ENCODE data around the gene CEL.

CEL gene

DNA sequence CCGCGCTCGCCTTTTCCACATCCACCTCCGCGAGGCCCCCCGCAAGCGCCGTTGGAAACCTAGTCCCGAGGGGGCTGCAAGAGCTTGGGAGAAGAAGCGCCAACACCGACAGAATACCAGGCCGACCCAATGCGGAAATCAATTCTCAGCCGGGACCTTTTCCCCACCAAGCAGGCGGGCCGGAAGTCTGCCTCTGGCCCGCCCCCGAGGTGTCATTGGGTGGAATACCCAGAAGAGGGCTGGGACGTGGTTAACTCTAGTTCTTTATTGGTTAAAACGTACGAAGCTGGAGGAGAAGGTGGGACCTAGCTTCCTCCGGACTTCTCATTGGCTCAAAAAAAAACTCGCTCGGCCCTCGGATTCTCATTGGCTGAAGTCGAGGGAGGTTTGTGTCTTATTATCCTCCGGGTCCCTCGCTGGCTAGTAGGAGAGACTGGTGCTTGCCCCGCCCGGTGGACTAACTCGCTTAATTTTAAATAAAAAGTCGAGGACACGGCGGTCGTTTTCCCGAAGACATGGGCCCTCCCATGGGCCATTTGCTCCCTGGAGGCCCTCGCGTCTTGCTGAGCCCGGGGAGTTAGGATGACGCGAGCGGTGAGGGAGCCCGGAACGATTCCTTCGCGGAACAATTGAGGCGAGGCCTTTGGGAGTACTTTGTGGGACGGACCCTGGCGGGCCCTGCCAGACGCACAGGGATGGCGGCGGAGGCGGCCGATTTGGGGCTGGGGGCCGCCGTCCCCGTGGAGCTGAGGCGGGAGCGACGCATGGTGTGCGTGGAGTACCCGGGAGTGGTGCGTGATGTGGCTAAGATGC is 31.3 kb upstream of the CEL start, which contains the start of gene GTF3C5 (continued):
- TF ChIP-seq, protein P1, sequence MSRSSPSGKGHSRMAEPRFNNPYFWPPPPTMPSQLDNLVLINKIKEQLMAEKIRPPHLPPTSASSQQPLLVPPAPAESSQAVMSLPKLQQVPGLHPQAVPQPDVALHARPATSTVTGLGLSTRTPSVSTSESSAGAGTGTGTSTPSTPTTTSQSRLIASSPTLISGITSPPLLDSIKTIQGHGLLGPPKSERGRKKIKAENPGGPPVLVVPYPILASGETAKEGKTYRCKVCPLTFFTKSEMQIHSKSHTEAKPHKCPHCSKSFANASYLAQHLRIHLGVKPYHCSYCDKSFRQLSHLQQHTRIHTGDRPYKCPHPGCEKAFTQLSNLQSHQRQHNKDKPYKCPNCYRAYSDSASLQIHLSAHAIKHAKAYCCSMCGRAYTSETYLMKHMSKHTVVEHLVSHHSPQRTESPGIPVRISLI (tag by site-specific recombination; IDR thresholded peaks at IDR 0.05): no peak
- TF ChIP-seq SP3 (tag by site-specific recombination; IDR thresholded peaks at IDR 0.05): peak; percentile 81
- TF ChIP-seq, protein P2, sequence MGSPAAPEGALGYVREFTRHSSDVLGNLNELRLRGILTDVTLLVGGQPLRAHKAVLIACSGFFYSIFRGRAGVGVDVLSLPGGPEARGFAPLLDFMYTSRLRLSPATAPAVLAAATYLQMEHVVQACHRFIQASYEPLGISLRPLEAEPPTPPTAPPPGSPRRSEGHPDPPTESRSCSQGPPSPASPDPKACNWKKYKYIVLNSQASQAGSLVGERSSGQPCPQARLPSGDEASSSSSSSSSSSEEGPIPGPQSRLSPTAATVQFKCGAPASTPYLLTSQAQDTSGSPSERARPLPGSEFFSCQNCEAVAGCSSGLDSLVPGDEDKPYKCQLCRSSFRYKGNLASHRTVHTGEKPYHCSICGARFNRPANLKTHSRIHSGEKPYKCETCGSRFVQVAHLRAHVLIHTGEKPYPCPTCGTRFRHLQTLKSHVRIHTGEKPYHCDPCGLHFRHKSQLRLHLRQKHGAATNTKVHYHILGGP (tag by site-specific recombination; IDR thresholded peaks at IDR 0.05): 0 out of 2 replicates have a peak, but pooled peaks have one; percentile 27
- TF ChIP-seq, protein P3, sequence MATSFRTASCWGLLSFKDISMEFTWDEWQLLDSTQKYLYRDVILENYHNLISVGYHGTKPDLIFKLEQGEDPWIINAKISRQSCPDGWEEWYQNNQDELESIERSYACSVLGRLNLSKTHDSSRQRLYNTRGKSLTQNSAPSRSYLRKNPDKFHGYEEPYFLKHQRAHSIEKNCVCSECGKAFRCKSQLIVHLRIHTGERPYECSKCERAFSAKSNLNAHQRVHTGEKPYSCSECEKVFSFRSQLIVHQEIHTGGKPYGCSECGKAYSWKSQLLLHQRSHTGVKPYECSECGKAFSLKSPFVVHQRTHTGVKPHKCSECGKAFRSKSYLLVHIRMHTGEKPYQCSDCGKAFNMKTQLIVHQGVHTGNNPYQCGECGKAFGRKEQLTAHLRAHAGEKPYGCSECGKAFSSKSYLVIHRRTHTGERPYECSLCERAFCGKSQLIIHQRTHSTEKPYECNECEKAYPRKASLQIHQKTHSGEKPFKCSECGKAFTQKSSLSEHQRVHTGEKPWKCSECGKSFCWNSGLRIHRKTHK (tag by site-specific recombination; IDR thresholded peaks at IDR 0.05): no peak
- peak; percentile 99 for TF ChIP-seq ZFP37 (tag by site-specific recombination; IDR thresholded peaks at IDR 0.05)
- no peak for TF ChIP-seq ZNF658 (tag by site-specific recombination; IDR thresholded peaks at IDR 0.05)
- TF ChIP-seq, protein P4, sequence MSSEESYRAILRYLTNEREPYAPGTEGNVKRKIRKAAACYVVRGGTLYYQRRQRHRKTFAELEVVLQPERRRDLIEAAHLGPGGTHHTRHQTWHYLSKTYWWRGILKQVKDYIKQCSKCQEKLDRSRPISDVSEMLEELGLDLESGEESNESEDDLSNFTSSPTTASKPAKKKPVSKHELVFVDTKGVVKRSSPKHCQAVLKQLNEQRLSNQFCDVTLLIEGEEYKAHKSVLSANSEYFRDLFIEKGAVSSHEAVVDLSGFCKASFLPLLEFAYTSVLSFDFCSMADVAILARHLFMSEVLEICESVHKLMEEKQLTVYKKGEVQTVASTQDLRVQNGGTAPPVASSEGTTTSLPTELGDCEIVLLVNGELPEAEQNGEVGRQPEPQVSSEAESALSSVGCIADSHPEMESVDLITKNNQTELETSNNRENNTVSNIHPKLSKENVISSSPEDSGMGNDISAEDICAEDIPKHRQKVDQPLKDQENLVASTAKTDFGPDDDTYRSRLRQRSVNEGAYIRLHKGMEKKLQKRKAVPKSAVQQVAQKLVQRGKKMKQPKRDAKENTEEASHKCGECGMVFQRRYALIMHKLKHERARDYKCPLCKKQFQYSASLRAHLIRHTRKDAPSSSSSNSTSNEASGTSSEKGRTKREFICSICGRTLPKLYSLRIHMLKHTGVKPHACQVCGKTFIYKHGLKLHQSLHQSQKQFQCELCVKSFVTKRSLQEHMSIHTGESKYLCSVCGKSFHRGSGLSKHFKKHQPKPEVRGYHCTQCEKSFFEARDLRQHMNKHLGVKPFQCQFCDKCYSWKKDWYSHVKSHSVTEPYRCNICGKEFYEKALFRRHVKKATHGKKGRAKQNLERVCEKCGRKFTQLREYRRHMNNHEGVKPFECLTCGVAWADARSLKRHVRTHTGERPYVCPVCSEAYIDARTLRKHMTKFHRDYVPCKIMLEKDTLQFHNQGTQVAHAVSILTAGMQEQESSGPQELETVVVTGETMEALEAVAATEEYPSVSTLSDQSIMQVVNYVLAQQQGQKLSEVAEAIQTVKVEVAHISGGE (tag by site-specific recombination; conservative IDR thresholded peaks at IDR 0.05; ENCODE audit: low read depth): peak; percentile 100
- peak; percentile 92 for TF ChIP-seq ZBTB17 (tag by site-specific recombination; IDR thresholded peaks at IDR 0.05)
- TF ChIP-seq, protein P5, sequence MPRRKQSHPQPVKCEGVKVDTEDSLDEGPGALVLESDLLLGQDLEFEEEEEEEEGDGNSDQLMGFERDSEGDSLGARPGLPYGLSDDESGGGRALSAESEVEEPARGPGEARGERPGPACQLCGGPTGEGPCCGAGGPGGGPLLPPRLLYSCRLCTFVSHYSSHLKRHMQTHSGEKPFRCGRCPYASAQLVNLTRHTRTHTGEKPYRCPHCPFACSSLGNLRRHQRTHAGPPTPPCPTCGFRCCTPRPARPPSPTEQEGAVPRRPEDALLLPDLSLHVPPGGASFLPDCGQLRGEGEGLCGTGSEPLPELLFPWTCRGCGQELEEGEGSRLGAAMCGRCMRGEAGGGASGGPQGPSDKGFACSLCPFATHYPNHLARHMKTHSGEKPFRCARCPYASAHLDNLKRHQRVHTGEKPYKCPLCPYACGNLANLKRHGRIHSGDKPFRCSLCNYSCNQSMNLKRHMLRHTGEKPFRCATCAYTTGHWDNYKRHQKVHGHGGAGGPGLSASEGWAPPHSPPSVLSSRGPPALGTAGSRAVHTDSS (tag by site-specific recombination; IDR thresholded peaks at IDR 0.05): 0 out of 2 replicates have a peak, but pooled peaks have one; percentile 41
- TF ChIP-seq ZNF623 (tag by site-specific recombination; IDR thresholded peaks at IDR 0.05): peak; percentile 42; the same call in 1 of the 2 replicates
- 0 out of 2 replicates have a peak, but pooled peaks have one; percentile 83 for TF ChIP-seq SALL2 (tag by site-specific recombination; IDR thresholded peaks at IDR 0.05; ENCODE audit: borderline replicate concordance)
- no peak for TF ChIP-seq ZNF175 (tag by site-specific recombination; IDR thresholded peaks at IDR 0.05)
- TF ChIP-seq ZBTB21 (tag by site-specific recombination; IDR thresholded peaks at IDR 0.05): peak; percentile 64
- TF ChIP-seq, protein P6, sequence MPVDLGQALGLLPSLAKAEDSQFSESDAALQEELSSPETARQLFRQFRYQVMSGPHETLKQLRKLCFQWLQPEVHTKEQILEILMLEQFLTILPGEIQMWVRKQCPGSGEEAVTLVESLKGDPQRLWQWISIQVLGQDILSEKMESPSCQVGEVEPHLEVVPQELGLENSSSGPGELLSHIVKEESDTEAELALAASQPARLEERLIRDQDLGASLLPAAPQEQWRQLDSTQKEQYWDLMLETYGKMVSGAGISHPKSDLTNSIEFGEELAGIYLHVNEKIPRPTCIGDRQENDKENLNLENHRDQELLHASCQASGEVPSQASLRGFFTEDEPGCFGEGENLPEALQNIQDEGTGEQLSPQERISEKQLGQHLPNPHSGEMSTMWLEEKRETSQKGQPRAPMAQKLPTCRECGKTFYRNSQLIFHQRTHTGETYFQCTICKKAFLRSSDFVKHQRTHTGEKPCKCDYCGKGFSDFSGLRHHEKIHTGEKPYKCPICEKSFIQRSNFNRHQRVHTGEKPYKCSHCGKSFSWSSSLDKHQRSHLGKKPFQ (tag by site-specific recombination; IDR thresholded peaks at IDR 0.05): peak; percentile 33; the same call in 1 of the 2 replicates
- TF ChIP-seq, protein P7, sequence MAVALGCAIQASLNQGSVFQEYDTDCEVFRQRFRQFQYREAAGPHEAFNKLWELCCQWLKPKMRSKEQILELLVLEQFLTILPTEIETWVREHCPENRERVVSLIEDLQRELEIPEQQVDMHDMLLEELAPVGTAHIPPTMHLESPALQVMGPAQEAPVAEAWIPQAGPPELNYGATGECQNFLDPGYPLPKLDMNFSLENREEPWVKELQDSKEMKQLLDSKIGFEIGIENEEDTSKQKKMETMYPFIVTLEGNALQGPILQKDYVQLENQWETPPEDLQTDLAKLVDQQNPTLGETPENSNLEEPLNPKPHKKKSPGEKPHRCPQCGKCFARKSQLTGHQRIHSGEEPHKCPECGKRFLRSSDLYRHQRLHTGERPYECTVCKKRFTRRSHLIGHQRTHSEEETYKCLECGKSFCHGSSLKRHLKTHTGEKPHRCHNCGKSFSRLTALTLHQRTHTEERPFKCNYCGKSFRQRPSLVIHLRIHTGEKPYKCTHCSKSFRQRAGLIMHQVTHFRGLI (tag by site-specific recombination; IDR thresholded peaks at IDR 0.05): peak; percentile 52
- no peak for TF ChIP-seq ZNF530 (tag by site-specific recombination; IDR thresholded peaks at IDR 0.05; ENCODE audit: low read depth)
- TF ChIP-seq ZNF585B (tag by site-specific recombination; IDR thresholded peaks at IDR 0.05): no peak
- TF ChIP-seq ZNF366 (tag by site-specific recombination; conservative IDR thresholded peaks at IDR 0.05): peak; percentile 17; the same call in 1 of the 2 replicates
- peak; percentile 80; the same call in 1 of the 2 replicates for TF ChIP-seq ZFP41 (tag by site-specific recombination; IDR thresholded peaks at IDR 0.05; ENCODE audit: borderline replicate concordance)
- peak; percentile 99 for TF ChIP-seq KLF7 (tag by site-specific recombination; IDR thresholded peaks at IDR 0.05; ENCODE audit: borderline replicate concordance)
- TF ChIP-seq, protein P8, sequence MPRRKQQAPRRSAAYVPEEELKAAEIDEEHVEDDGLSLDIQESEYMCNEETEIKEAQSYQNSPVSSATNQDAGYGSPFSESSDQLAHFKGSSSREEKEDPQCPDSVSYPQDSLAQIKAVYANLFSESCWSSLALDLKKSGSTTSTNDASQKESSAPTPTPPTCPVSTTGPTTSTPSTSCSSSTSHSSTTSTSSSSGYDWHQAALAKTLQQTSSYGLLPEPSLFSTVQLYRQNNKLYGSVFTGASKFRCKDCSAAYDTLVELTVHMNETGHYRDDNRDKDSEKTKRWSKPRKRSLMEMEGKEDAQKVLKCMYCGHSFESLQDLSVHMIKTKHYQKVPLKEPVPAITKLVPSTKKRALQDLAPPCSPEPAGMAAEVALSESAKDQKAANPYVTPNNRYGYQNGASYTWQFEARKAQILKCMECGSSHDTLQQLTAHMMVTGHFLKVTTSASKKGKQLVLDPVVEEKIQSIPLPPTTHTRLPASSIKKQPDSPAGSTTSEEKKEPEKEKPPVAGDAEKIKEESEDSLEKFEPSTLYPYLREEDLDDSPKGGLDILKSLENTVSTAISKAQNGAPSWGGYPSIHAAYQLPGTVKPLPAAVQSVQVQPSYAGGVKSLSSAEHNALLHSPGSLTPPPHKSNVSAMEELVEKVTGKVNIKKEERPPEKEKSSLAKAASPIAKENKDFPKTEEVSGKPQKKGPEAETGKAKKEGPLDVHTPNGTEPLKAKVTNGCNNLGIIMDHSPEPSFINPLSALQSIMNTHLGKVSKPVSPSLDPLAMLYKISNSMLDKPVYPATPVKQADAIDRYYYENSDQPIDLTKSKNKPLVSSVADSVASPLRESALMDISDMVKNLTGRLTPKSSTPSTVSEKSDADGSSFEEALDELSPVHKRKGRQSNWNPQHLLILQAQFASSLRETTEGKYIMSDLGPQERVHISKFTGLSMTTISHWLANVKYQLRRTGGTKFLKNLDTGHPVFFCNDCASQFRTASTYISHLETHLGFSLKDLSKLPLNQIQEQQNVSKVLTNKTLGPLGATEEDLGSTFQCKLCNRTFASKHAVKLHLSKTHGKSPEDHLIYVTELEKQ (tag by site-specific recombination; IDR thresholded peaks at IDR 0.05; ENCODE audit: borderline replicate concordance): peak; percentile 89
- no peak for TF ChIP-seq ZNF596 (tag by site-specific recombination; IDR thresholded peaks at IDR 0.05)

All from HEK293 (cell line).